Gastroesophageal sphincter (tissue), 4 donors: ENCODE data around the gene MIER1. TPM values are rescaled to one million over a fixed set of nuclear protein-coding genes. Genes with fewer than 3 reads are reported as not detected.

Experiments used
- ATAC-seq: fragments of 150-250 bp; one replicate; pipeline ENCODE4 v1.9.1; 2016; ENCODE audit warnings: mild to moderate bottlenecking, moderate library complexity
- H3K27ac ChIP-seq, 4 donors: fragments of 200-600 bp; sonication (generic) in 3 of 4; 1 replicate in 3 of 4; 2 replicates in 1 of 4; pipeline ENCODE4 v1.5.1; 2016 to 2019
- H3K27me3 ChIP-seq: fragments of 200-600 bp; sonication (generic); one replicate; pipeline ENCODE4 v1.5.1; 2019
- H3K36me3 ChIP-seq, 2 donors: fragments of 200-600 bp; sonication (generic); one replicate each; pipeline ENCODE4 v1.5.1; 2019; ENCODE audit warnings: control low read depth in 1 of 2
- H3K4me1 ChIP-seq, 3 donors: fragments of 200-600 bp; sonication (generic); 1 replicate in 2 of 3; 2 replicates in 1 of 3; pipeline ENCODE4 v1.5.1; 2016 to 2019; ENCODE audit warnings: control low read depth in 2 of 3
- H3K4me3 ChIP-seq, 2 donors: fragments of 200-600 bp; sonication (generic); one replicate each; pipeline ENCODE4 v1.5.1; 2019; ENCODE audit warnings: mild to moderate bottlenecking in 1 of 2, moderate library complexity in 1 of 2
- H3K9me3 ChIP-seq, 3 donors: fragments of 200-600 bp; sonication (generic); one replicate each; pipeline ENCODE4 v1.5.1; 2017 to 2019; ENCODE audit warnings: control low read depth in 2 of 3
- EP300 ChIP-seq: sonication (generic); formaldehyde crosslinking; IDR thresholded peaks from one replicate; pipeline ENCODE4 v1.6.1; 2017; ENCODE audit warnings: antibody characterized with exemption, mild to moderate bottlenecking
- POLR2A ChIP-seq, 2 donors: fragments of 450-650 bp; IDR thresholded peaks; one replicate each; pipeline ENCODE4 v1.6.1; 2017; ENCODE audit warnings: antibody characterized with exemption in 2 of 2, mild to moderate bottlenecking in 2 of 2, moderate library complexity in 1 of 2
- POLR2AphosphoS5 ChIP-seq: sonication (generic); formaldehyde crosslinking; IDR thresholded peaks from one replicate; pipeline ENCODE4 v1.6.1; 2017; ENCODE audit warnings: antibody characterized with exemption
- WGBS, 2 donors: methylation state at CpG; one replicate each; pipeline ENCODE4 v1.1.5; 2018; ENCODE audit warnings: low coverage in 1 of 2; 5-methylcytosine and 5-hydroxymethylcytosine counted together
- total RNA-seq, 4 donors: library from RNA; depleted of rRNA; stranded (reverse); fragments of >200 nt; gene quantifications; one replicate each; pipeline ENCODE4 v1.1.0, GENCODE V29; 2016
- TF ChIP-seq, protein P1 (sequence below), 4 experiments: fragments of 200-600 bp in 2 of 4; fragments of 450-650 bp in 2 of 4; sonication (generic) in 1 of 4; IDR thresholded peaks; one replicate each; pipeline ENCODE4 v1.5.1; 2017 to 2019; ENCODE audit warnings: antibody characterized with exemption in 4 of 4, mild to moderate bottlenecking in 2 of 4, moderate library complexity in 2 of 4

MIER1 gene
- total RNA-seq, 4 donors from 2014 or later, result 53.2 to 65.6 (median 57.6) TPM

DNA sequence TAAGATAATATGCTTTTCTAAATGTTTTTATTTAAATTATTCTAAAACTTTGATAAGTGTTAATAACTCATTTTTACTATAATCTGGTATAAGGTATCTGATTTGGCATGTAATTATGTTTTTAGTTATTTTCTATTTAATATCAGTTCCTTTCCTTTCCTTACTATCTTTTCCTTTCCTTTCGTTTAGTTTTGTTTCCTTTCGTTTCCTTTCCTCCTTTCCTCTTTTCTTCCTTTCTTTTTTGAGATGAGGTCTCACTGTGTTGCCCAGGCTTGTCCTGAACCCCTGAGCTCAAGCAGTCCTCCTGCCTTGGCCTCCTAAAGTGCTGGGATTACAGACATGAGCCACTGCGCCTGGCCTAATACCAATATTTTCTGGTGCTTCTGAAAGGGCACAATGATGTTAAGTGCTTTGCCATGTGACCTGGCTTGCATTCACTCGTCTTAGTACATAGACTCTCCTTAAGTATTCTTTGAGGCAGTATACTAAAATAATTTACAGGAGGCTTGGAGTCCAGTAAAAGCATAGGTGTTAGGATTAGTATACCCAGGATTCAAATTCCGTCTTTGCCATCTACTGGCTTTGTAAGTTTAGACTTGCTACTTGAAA lies 18.7 kb downstream of the MIER1 start:
- TF ChIP-seq POLR2A (IDR thresholded peaks at IDR 0.05) (no peak), POLR2AphosphoS5 (no peak)
- 35 to 79% methylated on average over 2 to 4 of the region's 5 CpGs for WGBS, 2 donors
- ATAC-seq, result no peak
- peaks cover 5 to 24% of the 10 kb centered on the region in 2 donors for H3K36me3 ChIP-seq
- H3K4me1 ChIP-seq, result peaks cover 0 to 58% (median 6%) of the 10 kb centered on the region in 3 donors
- H3K27me3 ChIP-seq, result no peaks in the 10 kb centered on the region
- no peak overlapping the region for H3K4me3 ChIP-seq
- H3K27ac ChIP-seq, result peak overlapping the region in 2 of 4 donors; percentile 42 to 65
- H3K9me3 ChIP-seq, result no peaks in the 10 kb centered on the region

DNA sequence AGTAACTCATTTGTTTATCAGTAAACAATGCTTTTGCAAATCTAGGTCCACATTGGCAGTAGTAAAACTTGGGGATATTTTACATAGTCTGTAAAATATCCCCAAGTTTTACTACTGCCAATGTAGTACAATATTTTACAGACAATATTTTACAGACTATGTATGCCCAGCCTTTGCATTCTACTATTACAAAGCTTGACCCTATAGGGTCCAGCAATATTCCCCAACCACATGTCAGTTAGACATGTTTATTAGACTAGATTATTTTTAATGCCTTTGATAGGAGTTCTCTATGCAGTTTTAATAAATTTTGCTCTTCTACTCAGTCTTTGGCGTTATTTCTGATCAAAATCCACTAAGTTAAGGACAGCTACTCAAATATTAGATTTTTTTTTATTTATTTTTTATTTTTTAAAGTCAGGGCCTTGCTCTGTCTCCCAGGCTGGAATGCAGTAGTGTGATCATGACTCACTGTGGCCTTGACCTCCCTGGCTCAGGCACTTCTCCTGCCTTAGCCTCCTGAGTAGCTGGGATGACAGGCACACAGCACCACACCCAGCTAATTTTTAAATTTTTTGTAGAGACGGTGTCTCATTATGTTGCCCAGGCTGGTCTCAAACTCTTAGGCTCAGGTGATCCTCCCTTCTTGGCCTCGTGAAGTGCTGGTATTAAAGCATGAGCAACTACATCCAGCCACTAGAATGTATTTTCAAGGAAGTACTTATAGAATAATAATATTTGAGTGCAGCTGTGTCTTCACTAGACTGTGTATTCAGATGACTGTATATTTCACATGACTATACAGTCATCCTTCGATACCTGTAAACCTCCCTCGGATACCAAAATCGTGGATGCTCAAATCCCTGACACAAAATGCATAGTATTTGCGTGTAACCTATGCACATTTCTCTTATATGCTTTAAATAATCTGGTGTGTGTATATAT lies 19.8 kb downstream of the MIER1 start:
- WGBS, 2 donors, result 58 to 75% methylated on average over 6 to 7 of the region's 7 CpGs
- no peaks in the 10 kb centered on the region for H3K27me3 ChIP-seq
- no peaks in the 10 kb centered on the region for H3K9me3 ChIP-seq
- H3K36me3 ChIP-seq, result peaks cover 5 to 35% of the 10 kb centered on the region in 2 donors
- peak overlapping the region; percentile 53 to 65 (median 62) for H3K27ac ChIP-seq
- peak; percentile 94 for ATAC-seq
- H3K4me1 ChIP-seq, result peaks cover 0 to 58% (median 8%) of the 10 kb centered on the region in 3 donors
- H3K4me3 ChIP-seq, result no peak overlapping the region
- peak; percentile 58 for TF ChIP-seq POLR2AphosphoS5
- TF ChIP-seq EP300, result no peak
- TF ChIP-seq, protein P1, sequence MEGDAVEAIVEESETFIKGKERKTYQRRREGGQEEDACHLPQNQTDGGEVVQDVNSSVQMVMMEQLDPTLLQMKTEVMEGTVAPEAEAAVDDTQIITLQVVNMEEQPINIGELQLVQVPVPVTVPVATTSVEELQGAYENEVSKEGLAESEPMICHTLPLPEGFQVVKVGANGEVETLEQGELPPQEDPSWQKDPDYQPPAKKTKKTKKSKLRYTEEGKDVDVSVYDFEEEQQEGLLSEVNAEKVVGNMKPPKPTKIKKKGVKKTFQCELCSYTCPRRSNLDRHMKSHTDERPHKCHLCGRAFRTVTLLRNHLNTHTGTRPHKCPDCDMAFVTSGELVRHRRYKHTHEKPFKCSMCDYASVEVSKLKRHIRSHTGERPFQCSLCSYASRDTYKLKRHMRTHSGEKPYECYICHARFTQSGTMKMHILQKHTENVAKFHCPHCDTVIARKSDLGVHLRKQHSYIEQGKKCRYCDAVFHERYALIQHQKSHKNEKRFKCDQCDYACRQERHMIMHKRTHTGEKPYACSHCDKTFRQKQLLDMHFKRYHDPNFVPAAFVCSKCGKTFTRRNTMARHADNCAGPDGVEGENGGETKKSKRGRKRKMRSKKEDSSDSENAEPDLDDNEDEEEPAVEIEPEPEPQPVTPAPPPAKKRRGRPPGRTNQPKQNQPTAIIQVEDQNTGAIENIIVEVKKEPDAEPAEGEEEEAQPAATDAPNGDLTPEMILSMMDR (IDR thresholded peaks at IDR 0.05), result no peak
- TF ChIP-seq POLR2A (IDR thresholded peaks at IDR 0.05), result no peak

DNA sequence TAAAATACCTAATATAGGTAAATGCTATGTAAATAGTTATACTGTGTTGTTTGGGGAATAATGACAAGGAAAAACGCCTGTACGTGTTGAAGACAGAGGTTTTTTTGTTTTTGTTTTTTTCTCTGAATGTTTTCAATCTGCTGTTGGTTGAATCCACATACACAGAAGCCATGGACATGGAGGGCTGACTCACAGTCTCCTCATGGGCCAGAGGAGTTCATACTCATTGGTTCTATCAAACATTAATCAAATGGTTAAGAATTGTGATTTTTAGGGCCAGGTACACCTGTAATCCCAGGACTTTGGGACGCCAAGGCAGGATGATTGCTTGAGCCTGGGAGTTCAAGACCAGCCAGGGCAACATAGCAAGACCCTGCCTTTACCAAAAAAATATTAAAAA lies 20.5 kb downstream of the MIER1 start:
- Histone ChIP-seq H3K9me3 (no peaks in the 10 kb centered on the region), H3K27ac (peak overlapping the region in 2 of 4 donors; percentile 31 to 65), H3K27me3 (no peaks in the 10 kb centered on the region), H3K4me1 (peaks cover 0 to 53% (median 8%) of the 10 kb centered on the region in 3 donors), H3K36me3 (peaks cover 5 to 41% of the 10 kb centered on the region in 2 donors), H3K4me3 (no peak overlapping the region)
- no peak for TF ChIP-seq EP300
- no peak for TF ChIP-seq POLR2AphosphoS5
- TF ChIP-seq, protein P1 (IDR thresholded peaks at IDR 0.05), result no peak
- TF ChIP-seq POLR2A (IDR thresholded peaks at IDR 0.05), result no peak
- no peak for ATAC-seq
- 58 to 79% methylated on average over 2 of the region's 3 CpGs for WGBS, 2 donors

DNA sequence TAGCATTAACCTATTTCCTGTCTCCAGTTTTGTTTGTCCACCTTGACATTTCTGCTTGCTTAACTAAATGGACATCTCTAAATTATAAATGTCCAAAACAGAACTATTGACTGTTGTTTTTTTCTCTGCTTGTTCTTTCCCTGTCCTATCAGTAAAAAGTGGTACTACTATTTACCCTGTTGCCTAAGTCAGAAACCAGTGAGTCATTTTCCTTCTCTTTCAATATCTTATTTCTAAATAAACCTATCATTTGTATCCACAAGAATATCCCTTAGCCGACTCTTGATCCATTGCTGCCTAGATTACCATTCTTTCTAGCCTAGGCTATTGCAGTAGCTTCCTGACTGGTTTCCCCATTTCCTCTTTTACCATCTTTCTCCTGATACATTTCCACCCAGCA lies 22.5 kb downstream of the MIER1 start:
- H3K27ac ChIP-seq, result no peak overlapping the region
- H3K4me3 ChIP-seq, result no peak overlapping the region
- no peaks in the 10 kb centered on the region for H3K9me3 ChIP-seq
- no peak for ATAC-seq
- H3K27me3 ChIP-seq, result no peaks in the 10 kb centered on the region
- TF ChIP-seq EP300 (no peak), POLR2A (IDR thresholded peaks at IDR 0.05) (no peak), POLR2AphosphoS5 (no peak)
- TF ChIP-seq, protein P1 (IDR thresholded peaks at IDR 0.05), result no peak
- peaks cover 5 to 58% of the 10 kb centered on the region in 2 donors for H3K36me3 ChIP-seq
- peaks cover 0 to 46% (median 8%) of the 10 kb centered on the region in 3 donors for H3K4me1 ChIP-seq
- WGBS, 2 donors, result 73 to 88% methylated on average over 1 of the region's 1 CpG

DNA sequence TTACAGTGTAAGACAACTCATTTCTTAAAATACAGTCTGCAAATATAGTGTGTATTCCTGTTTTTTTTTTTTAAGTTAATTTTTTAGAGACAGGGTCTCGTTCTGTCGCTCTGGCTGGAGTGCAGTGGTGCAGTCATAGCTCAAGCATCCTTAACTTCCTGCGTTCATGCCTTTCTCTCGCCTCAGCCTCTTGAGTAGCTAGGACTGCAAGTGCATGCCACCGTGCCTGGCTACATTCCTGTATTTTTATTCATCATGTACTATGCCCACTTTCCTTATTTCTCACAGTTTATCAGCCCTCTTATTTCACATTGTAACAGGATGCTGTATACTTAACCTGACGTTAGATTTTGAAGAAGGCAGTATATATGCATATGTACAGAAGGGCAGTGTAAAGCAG lies 26.7 kb downstream of the MIER1 start:
- H3K4me3 ChIP-seq, result no peak overlapping the region
- H3K9me3 ChIP-seq, result no peaks in the 10 kb centered on the region
- peaks cover 0 to 22% (median 2%) of the 10 kb centered on the region in 3 donors for H3K4me1 ChIP-seq
- WGBS, 2 donors, result 80 to 82% methylated on average over 1 to 6 of the region's 6 CpGs
- ATAC-seq, result no peak
- H3K27me3 ChIP-seq, result no peaks in the 10 kb centered on the region
- TF ChIP-seq POLR2AphosphoS5, result no peak
- TF ChIP-seq, protein P1 (IDR thresholded peaks at IDR 0.05), result no peak
- no peak for TF ChIP-seq POLR2A (IDR thresholded peaks at IDR 0.05)
- peaks cover 5 to 93% of the 10 kb centered on the region in 2 donors for H3K36me3 ChIP-seq
- no peak overlapping the region for H3K27ac ChIP-seq
